Measurements from ENCODE around the gene C3.

The C3 gene

DNA sequence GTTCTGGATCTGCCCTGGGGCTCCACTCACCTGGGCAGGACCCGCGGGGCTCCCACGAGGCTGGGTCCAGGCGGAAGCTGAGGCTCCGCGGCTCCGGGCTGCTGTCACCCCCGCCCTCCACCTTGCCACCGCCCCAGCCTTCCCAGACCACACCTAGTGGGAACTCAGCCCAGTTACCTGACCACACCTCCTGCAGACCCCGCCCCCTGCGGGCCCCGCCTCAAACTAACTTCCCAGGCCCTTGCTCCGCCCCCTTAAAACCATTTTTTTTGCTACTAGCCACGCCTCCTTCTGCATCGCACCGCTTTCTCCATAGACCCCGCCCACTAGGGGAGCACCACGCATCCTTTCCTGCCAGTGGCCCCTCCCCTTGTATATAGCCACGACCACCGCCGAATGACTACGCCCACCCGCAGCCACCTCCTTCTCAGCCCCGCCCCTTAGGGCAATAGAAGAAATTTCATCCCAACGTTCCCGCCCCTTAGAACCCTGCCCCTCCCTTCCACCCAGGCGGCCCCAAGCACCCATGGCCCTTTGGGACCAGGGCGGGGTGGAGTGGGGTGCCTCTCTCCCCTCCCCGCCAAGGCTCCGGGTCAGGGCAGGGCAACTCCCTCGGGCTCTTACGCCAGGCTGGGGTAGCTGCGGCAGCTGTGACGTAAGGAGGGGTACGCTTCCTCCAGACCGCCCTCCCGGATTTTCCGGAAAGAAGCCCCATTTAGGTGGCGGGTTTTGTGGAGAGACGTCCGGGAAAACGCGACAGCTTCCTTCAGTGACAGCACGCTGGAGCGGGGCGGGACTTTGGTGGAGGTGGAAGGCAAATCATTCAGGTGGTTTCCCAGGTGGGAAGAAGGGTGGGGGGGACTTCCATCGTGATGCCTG, 47.1 kb upstream of the C3 start, which contains the start of gene SH2D3A:
Gene SH2D3A, minus strand, starts transcription at position 79 of the 879 bp plus-strand sequence. CDS start 3,687 bp downstream, outside the sequence.
- DNase-seq (peak; percentile 82), ATAC-seq (ENCODE audit: insufficient read depth, low read depth) (peak; percentile 57)
- peaks cover under 1% of the 10 kb centered on the region for H3K79me2 ChIP-seq (ENCODE audit: insufficient read depth, low read length)
- peak within 1 kb of the TSS; percentile 58 for H3K4me2 ChIP-seq (ENCODE audit: insufficient read depth, low read length)
- 0 out of 2 replicates have a peak within 1 kb of the TSS, but pooled peaks have one; percentile 16 for H3K9ac ChIP-seq (ENCODE audit: low read depth, low read length)
- TF ChIP-seq, protein P1, sequence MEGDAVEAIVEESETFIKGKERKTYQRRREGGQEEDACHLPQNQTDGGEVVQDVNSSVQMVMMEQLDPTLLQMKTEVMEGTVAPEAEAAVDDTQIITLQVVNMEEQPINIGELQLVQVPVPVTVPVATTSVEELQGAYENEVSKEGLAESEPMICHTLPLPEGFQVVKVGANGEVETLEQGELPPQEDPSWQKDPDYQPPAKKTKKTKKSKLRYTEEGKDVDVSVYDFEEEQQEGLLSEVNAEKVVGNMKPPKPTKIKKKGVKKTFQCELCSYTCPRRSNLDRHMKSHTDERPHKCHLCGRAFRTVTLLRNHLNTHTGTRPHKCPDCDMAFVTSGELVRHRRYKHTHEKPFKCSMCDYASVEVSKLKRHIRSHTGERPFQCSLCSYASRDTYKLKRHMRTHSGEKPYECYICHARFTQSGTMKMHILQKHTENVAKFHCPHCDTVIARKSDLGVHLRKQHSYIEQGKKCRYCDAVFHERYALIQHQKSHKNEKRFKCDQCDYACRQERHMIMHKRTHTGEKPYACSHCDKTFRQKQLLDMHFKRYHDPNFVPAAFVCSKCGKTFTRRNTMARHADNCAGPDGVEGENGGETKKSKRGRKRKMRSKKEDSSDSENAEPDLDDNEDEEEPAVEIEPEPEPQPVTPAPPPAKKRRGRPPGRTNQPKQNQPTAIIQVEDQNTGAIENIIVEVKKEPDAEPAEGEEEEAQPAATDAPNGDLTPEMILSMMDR (IDR thresholded peaks at IDR 0.05; ENCODE audit: borderline replicate concordance, extremely low read depth, low read length, poor library complexity, severe bottlenecking) = no peak
- TF ChIP-seq EZH2 (IDR thresholded peaks at IDR 0.05; ENCODE audit: borderline replicate concordance, low read depth, low read length, severe bottlenecking) = no peak
- H3K36me3 ChIP-seq (ENCODE audit: insufficient read depth, low read length) = no peaks in the 10 kb centered on the region; the same call in 1 of the 2 replicates
- H3K4me1 ChIP-seq (ENCODE audit: insufficient read depth, low read length) = peaks cover 18% of the 10 kb centered on the region
- H2AFZ ChIP-seq (ENCODE audit: low read depth, low read length) = peak within 1 kb of the TSS; percentile 77
- peak within 1 kb of the TSS in 1 of 2 experiments; percentile 38; a peak in 2 of 4 replicates for H3K4me3 ChIP-seq (ENCODE audit: low read depth in 1 of 2, low read length in 2 of 2)
- no peaks in the 10 kb centered on the region for H4K20me1 ChIP-seq (ENCODE audit: insufficient read depth, low read length)
- no peak within 1 kb of the TSS for H3K27ac ChIP-seq (ENCODE audit: low read length)
- no peaks in the 10 kb centered on the region for H3K9me3 ChIP-seq (ENCODE audit: insufficient read depth, low read length, severe bottlenecking)
- H3K27me3 ChIP-seq (ENCODE audit: insufficient read depth, low read length, poor library complexity) = no peaks in the 10 kb centered on the region

DNA sequence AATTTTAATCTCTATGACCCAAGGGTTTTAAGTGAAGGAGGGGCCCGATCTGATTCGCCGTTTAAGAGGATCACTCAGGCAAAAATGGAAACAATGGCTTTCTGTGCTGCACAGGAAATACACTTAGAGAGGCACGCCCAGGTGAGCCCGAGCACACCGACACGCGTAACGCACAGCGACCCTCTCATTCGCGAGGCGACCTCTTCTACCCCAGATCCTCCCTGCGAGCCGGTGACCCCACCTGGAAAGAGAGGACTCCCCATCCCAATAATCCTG, 46.6 kb upstream of the C3 start:
- H3K4me1 ChIP-seq (ENCODE audit: insufficient read depth, low read length) = peaks cover 14% of the 10 kb centered on the region
- H3K27me3 ChIP-seq (ENCODE audit: insufficient read depth, low read length, poor library complexity) = no peaks in the 10 kb centered on the region
- H3K36me3 ChIP-seq (ENCODE audit: insufficient read depth, low read length) = no peaks in the 10 kb centered on the region
- H3K27ac ChIP-seq (ENCODE audit: low read length) = no peak overlapping the region
- H3K4me2 ChIP-seq (ENCODE audit: insufficient read depth, low read length) = peak overlapping the region; percentile 58
- H4K20me1 ChIP-seq (ENCODE audit: insufficient read depth, low read length) = no peaks in the 10 kb centered on the region
- peak overlapping the region in 1 of 2 experiments; percentile 38; a peak in 2 of 4 replicates for H3K4me3 ChIP-seq (ENCODE audit: low read depth in 1 of 2, low read length in 2 of 2)
- TF ChIP-seq, protein P1 (IDR thresholded peaks at IDR 0.05; ENCODE audit: borderline replicate concordance, extremely low read depth, low read length, poor library complexity, severe bottlenecking) = no peak
- no peak for TF ChIP-seq EZH2 (IDR thresholded peaks at IDR 0.05; ENCODE audit: borderline replicate concordance, low read depth, low read length, severe bottlenecking)
- no peaks in the 10 kb centered on the region for H3K79me2 ChIP-seq (ENCODE audit: insufficient read depth, low read length)
- DNase-seq (no peak), ATAC-seq (ENCODE audit: insufficient read depth, low read depth) (no peak)
- peak overlapping the region; percentile 77 for H2AFZ ChIP-seq (ENCODE audit: low read depth, low read length)
- H3K9ac ChIP-seq (ENCODE audit: low read depth, low read length) = 0 out of 2 replicates have a peak overlapping the region, but pooled peaks have one; percentile 16
- no peaks in the 10 kb centered on the region for H3K9me3 ChIP-seq (ENCODE audit: insufficient read depth, low read length, severe bottlenecking)

DNA sequence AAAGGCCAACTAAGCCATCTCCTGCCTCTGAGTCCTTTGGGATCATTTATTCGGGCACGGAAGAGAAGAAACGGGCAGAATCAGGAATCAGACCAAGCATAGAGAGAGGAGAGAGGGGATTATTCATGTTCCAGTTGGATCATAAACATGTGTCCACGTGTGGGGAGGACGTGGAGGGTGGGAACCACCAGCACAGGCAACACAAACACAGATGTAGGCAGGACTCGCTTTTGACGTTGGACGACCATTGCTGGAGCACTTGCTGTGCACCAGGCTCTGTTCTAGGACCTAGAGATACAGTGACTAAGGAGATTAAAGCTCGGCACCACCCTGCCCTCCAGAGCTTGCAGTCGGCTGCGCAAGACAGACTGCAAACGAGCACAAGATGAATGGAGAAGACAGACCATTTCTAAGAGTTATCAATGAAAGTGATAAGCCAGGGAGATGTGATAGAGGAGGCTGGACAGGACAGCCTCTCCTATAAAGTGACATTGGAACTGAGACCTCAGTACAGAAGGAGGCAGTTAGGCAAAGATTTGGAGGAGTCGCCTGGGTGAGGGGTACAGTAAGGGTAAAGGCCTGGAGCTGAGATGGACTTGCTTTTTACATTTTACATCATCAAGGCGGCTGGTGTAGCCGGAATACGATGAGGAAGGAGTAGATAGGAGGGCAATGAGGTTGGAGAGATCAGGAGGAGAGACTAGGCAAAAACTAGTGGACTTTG, 46.1 kb upstream of the C3 start:
- Histone ChIP-seq H3K9me3 (ENCODE audit: insufficient read depth, low read length, severe bottlenecking) (no peaks in the 10 kb centered on the region), H3K4me3 (ENCODE audit: low read depth in 1 of 2, low read length in 2 of 2) (peak overlapping the region in 1 of 2 experiments; percentile 38; a peak in 1 of 4 replicates), H3K4me1 (ENCODE audit: insufficient read depth, low read length) (peaks cover 12% of the 10 kb centered on the region), H3K27me3 (ENCODE audit: insufficient read depth, low read length, poor library complexity) (no peaks in the 10 kb centered on the region), H3K27ac (ENCODE audit: low read length) (no peak overlapping the region), H3K9ac (ENCODE audit: low read depth, low read length) (0 out of 2 replicates have a peak overlapping the region, but pooled peaks have one; percentile 16), H3K36me3 (ENCODE audit: insufficient read depth, low read length) (no peaks in the 10 kb centered on the region), H4K20me1 (ENCODE audit: insufficient read depth, low read length) (no peaks in the 10 kb centered on the region), H2AFZ (ENCODE audit: low read depth, low read length) (peak overlapping the region; percentile 77; the same call in 1 of the 2 replicates), H3K79me2 (ENCODE audit: insufficient read depth, low read length) (no peaks in the 10 kb centered on the region), H3K4me2 (ENCODE audit: insufficient read depth, low read length) (peak overlapping the region; percentile 58; the same call in 1 of the 2 replicates)
- DNase-seq (no peak), ATAC-seq (ENCODE audit: insufficient read depth, low read depth) (no peak)
- no peak for TF ChIP-seq EZH2 (IDR thresholded peaks at IDR 0.05; ENCODE audit: borderline replicate concordance, low read depth, low read length, severe bottlenecking)
- TF ChIP-seq, protein P1 (IDR thresholded peaks at IDR 0.05; ENCODE audit: borderline replicate concordance, extremely low read depth, low read length, poor library complexity, severe bottlenecking) = no peak

All from DND-41 (cell line).